Glomerular visceral epithelial cell (primary cell): ENCODE data around the gene FRMD3.

ENCODE experiments used
- DNase-seq: peaks from one replicate; pipeline ENCODE4 v3.0.0-alpha.2; 2016; ENCODE audit errors: extremely low spot score

Gene FRMD3

GRCh38 chr9:83336706-83337105 is 201.5 kb downstream of the FRMD3 start:
- DNase-seq = peak; percentile 5

- peak; percentile 70 for DNase-seq
These were observed 203.9 kb downstream of the FRMD3 start for GRCh38 chr9:83334320-83334719.

DNA sequence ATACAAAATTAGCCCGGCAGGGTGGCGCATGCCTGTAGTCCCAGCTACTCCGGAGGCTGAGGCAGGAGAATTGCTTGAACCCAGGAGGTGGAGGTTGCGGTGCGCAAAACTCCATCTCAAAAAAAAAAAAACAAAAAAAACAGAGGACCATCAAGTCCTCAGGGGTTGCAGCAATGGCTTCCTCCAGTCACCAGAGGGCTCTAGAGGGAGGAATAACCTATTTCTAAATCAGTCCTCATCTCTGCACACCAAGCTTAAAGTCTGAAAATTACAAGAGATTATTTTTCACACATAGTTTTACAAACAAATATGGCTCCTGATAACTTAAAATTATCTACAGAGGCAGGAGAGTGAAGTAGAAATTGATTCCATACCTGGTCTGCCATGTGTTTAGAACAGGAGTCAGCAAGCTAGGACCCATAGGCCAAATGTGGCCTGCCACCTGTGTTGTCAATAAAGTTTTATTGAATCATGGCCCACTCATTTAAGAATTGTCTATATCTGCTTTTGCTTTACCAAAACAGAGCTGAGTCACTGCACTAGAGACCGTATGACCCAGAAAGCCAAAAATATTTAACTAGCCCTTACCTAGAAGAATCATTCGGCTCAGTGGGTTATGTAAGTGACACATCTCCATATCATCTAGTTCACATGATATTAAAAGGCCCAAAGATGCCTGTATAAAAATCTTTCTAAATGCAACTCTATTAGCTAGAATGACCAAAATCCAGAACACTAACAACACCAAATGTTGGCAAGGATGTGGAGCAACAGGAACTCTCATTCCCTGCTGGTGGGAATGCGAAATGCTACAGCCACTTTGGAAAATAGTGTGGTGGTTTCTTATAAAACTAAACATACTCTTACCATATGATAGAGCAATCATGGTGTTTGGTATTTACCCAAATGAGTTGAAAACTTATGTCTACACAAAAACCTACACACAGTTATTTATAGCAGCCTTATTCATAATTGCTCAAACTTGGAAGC is 207.7 kb downstream of the FRMD3 start:
- DNase-seq = no peak

GRCh38 chr9:83327750-83328622 is 210.2 kb downstream of the FRMD3 start:
- DNase-seq = no peak

DNA sequence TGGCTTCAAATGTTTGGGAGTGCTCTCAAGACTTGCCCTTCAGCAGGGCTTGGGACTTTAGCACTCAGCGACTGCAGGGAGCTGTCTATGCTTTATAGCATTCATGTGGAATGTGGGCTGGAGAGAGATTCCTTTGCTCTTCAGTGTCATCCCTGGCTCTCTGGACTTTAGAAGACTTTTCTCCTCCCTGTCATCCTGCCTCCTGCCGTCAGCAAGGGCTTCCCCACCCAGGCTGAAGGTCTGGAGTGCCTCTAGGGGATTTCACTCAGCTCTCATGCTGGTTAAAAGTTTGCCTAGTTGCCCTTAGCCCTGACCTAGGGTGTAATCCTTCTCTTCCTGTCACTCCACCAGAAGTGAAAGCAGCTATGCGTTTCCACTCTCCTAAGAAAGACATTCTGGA is 210.9 kb downstream of the FRMD3 start:
- DNase-seq = no peak

DNA sequence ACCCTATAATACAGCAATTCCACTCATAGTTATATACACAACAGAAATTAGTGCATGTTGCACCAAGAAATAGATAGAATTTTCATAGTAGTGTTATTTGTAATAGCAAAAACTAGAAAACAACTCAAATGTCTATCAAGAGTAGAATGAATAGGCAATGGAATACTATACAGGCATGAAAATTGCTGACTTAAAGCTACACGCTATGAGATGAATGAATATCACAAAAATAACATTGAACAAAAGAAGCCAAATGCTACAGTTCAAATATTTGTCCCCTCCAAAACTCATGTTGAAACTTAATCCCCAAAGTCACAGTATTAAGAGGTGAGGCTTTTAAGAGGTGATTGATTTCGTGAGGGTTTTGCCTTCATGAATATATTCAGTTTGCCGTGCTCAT is 215.1 kb downstream of the FRMD3 start:
- no peak for DNase-seq

DNA sequence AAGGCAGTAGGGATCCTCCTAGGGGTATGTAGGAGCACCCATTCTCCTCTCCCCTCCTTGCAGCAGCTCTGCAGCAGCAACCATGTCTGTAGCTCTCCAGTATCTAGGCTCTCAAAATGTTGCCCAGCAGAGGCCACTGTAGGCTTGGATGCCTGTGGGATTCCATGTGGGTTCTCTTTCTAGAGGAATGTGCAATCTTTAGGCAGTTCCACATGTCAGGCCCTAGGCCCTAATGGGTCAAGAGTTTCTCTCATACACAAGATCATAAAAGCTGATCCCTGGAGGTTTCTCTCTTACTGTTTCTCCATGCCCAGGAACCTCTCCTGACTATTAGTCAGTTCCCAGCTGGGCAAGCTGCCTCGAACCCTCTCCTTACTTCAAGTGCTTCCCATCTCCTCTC is 215.8 kb downstream of the FRMD3 start:
- no peak for DNase-seq

- no peak for DNase-seq
These were observed 221.0 kb downstream of the FRMD3 start for GRCh38 chr9:83317244-83317643.

DNA sequence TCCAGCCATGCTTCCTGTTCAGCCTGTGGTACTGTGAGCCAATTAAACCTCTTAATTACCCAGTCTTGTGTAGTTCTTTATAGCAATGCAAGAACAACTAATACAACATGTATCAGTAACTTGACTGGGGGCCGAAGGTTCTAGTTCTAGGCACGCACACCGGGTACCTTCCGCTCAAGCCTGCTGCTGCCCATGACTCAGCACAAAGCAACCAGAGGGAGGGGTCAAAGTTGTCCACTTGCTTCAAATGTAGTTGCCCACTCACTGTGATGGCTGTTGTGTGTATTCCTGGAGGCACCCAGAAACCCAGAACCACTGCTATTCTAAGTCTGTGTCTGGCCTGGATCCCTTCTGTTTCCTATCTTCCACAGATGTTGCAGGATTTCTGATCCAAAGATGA is 222.6 kb downstream of the FRMD3 start:
- DNase-seq = no peak

GRCh38 chr9:83313781-83314180 is 224.4 kb downstream of the FRMD3 start:
- DNase-seq = no peak

DNA sequence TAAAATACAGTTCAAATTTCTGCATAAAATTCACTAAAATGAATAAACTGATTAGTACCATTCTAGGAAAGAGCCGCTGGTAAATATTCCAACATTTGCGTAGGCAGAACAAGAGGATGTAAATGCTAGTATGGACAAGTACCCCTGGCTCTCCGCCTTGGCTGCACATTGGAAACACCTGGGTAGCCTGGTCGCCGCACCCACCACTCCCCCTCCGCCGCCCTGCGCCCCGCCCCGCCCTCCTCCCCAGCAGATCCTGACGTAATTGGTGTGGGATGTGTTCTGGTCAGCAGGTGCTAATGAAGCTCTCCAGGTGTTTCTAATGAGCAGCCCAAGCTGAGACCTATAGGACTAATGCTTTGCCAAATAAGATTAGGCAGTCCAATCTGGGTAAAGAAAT is 225.7 kb downstream of the FRMD3 start:
- DNase-seq = no peak

DNA sequence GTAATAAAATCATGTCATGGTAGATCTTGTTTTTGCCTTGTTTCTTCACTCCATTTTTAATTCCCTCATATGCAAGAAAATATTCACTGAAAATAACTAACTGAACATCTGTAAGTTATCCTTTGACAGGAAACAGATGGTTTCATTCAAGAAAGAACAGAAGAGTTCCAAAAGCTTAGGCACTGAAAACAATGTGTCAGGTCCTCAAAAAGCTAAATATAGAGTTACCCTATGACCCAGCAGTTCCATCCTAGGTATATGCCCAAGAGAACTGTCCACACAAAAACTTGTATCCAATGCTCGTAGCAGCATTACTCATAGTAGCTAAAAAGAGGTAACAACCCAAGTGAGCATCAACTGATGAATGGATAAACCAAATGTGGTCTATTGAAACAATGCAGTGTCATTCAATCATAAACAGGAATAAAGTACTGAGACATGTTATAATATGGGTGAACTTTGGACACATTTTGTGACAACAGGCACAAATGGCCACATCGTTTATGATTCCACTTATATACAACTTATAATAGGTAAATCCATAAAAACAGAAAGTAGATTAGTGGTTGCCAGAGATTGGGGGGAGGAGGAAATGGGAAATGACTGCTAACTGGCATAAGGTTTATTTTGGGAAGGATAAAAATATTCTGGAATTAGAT is 231.0 kb downstream of the FRMD3 start:
- DNase-seq = no peak

DNA sequence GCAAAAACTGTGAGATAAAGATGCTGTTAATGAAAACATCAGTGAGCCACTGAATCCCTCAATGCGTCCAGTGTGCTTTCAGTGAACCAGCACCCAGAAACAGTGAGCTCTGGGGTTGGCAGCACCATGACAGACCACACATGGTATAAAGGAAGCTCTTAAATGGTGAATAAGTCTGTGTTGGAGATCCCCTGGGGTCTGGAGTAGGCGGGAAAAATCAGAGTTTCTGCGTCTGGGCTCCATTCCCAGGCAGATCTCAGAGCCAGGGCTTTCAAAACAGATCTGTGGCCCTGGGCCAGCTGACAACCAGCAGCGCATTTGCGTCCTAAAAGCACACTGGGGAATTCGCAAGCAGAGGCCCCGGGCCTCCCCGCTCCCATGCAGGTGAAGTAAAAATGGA is 233.5 kb downstream of the FRMD3 start:
- no peak for DNase-seq

- DNase-seq = peak; percentile 49
These were observed 238.6 kb downstream of the FRMD3 start for GRCh38 chr9:83299571-83299970.

DNA sequence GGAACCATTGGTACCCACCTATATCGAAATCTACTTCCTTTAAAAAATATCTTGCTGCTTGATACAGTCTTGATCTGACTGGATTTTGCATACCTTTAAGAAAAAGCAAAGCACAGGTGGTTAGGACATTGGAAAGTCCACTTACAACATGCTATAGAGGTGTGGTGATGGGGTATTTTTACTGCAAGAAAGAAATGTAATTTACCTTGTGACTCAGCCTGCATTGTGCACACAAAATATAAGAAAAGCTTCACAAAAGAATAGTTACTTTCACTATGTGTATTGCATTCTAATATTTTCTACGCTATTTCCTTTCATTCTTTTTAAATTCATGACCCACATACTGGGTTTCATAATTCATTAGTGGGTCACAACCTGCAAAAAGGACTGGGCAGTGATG is 239.1 kb downstream of the FRMD3 start:
- DNase-seq = no peak

DNA sequence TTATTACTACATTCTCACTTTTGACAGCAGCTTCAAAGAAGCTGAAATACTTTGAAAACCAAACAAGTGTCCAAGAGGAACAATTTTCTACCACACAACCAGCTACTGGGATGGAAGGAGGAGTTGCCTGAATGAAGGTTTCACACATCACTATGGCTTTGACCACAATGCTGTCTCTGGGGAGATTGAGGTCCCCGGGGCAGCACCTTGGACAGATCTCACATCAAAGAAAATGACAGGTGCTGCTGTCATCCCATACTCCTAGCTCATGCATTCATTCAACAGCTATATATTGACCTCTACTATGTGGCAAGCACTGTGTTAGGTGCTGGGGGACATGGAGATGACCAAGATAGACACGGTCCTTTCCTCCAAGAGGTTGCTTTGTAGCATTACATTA is 242.1 kb downstream of the FRMD3 start:
- DNase-seq = no peak

GRCh38 chr9:83294816-83295215 is 243.4 kb downstream of the FRMD3 start:
- DNase-seq = no peak

- DNase-seq = no peak
These were observed 247.0 kb downstream of the FRMD3 start for GRCh38 chr9:83291196-83291595.

GRCh38 chr9:83290692-83291091 is 247.5 kb downstream of the FRMD3 start:
- no peak for DNase-seq

- no peak for DNase-seq
These were observed 251.2 kb downstream of the FRMD3 start for GRCh38 chr9:83287021-83287420.

DNA sequence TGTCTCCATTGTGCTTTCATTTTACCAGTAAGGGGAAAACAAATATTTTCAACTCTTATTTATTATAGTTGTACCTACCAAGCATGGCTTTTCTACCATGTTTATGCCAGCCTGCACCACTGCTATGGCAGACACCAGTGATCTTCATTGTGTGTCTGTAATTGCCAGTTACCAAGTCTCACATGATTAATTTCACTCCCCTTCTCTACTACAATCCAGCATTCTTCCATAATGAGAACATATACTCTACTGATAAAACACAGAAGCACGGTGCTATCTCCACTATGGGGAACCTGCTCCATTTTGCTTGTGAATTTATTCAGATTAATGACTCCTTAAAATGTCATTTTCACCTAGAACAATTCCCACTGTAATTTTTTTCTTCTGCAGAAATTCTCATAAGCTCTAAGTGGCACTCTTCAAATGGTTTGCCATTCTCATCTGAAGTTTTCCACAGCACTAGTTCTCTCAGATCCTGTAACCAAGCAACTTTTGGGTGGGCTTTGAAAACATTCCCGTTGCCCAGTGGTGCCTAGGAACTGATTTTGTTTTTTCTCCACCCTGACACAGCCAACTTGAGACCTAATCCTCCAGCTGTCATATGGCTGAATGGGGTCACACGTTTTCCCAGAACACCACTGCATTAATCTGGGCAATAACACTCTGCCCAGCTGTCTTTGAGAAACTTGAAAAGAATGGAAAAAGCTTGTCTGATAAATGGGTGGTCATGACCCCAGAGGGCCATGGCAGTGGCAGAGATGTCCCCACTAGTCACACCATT is 252.6 kb downstream of the FRMD3 start:
- no peak for DNase-seq
